CD14-positive monocyte (primary cell): ENCODE results near the gene DENND6A. TPM values are rescaled to one million over a fixed set of nuclear protein-coding genes. Genes with fewer than 3 reads are reported as not detected.

Experiments used
- DNase-seq, 3 donors: peaks; one replicate each; pipeline ENCODE4 v3.0.0-alpha.2; 2011 to 2022
- H2AFZ ChIP-seq: 2 replicates; pipeline ENCODE4 v1.6.0; 2012; ENCODE audit warnings: mild to moderate bottlenecking, low read depth, low read length, inconsistent platforms; ENCODE audit not compliant: insufficient read depth, poor library complexity, severe bottlenecking
- H3K27ac ChIP-seq, 2 donors: 1 replicate in 1 of 2; 2 replicates in 1 of 2; pipeline ENCODE4 v1.5.1; 2012 to 2013; ENCODE audit warnings: low read length in 2 of 2, control low read depth in 1 of 2, inconsistent platforms in 1 of 2, low read depth in 1 of 2, mild to moderate bottlenecking in 1 of 2
- H3K27me3 ChIP-seq, 2 donors: one replicate each; pipeline versions ENCODE4 v1.6.0 to v1.6.1; 2011 to 2013; ENCODE audit warnings: low read length in 2 of 2; ENCODE audit not compliant: control insufficient read depth in 2 of 2, insufficient read depth in 2 of 2
- H3K36me3 ChIP-seq, 2 donors: replicated peaks in 1 of 2; 1 replicate in 1 of 2; 2 replicates in 1 of 2; pipeline versions ENCODE4 v1.5.1 to v1.6.1; 2012 to 2013; ENCODE audit warnings: low read length in 2 of 2, control low read depth in 1 of 2, inconsistent platforms in 1 of 2, mild to moderate bottlenecking in 1 of 2; ENCODE audit not compliant: insufficient read depth in 2 of 2, control insufficient read depth in 1 of 2
- H3K4me1 ChIP-seq, 2 donors: 1 replicate in 1 of 2; 2 replicates in 1 of 2; pipeline versions ENCODE4 v1.5.1 to v1.6.1; 2012 to 2013; ENCODE audit warnings: low read length in 2 of 2, control low read depth in 1 of 2, inconsistent platforms in 1 of 2, mild to moderate bottlenecking in 1 of 2, moderate library complexity in 1 of 2; ENCODE audit not compliant: insufficient read depth in 2 of 2, control insufficient read depth in 1 of 2
- H3K4me2 ChIP-seq: replicated peaks from 2 replicates; pipeline ENCODE3; 2012; ENCODE audit warnings: low read length, moderate library complexity, mild to moderate bottlenecking; ENCODE audit not compliant: poor library complexity, severe bottlenecking; ENCODE audit errors: extremely low read depth
- H3K4me3 ChIP-seq, 3 experiments: fragments of 200-600 bp in 1 of 3; sonication (generic) in 1 of 3; replicated peaks in 1 of 3; 1 replicate in 2 of 3; 2 replicates in 1 of 3; pipeline ENCODE4 v1.5.1; 2011 to 2013; ENCODE audit warnings: low read length in 3 of 3, mild to moderate bottlenecking in 3 of 3, control low read depth in 2 of 3, low read depth in 2 of 3, inconsistent platforms in 1 of 3, moderate library complexity in 1 of 3
- H3K79me2 ChIP-seq: 2 replicates; pipeline ENCODE4 v1.6.0; 2012; ENCODE audit warnings: mild to moderate bottlenecking, control low read depth, inconsistent platforms, low read length, moderate library complexity; ENCODE audit not compliant: insufficient read depth
- H3K9ac ChIP-seq: 2 replicates; pipeline ENCODE4 v1.6.0; 2017; ENCODE audit warnings: low read length, mild to moderate bottlenecking; ENCODE audit not compliant: insufficient read depth, poor library complexity, severe bottlenecking
- H3K9me3 ChIP-seq, 2 donors: replicated peaks in 1 of 2; 1 replicate in 1 of 2; 2 replicates in 1 of 2; pipeline versions ENCODE4 v1.5.1 to v1.6.1; 2012 to 2013; ENCODE audit warnings: low read length in 2 of 2, control low read depth in 1 of 2; ENCODE audit not compliant: control insufficient read depth in 1 of 2, insufficient read depth in 1 of 2
- H4K20me1 ChIP-seq: 2 replicates; pipeline ENCODE4 v1.6.0; 2012; ENCODE audit warnings: mild to moderate bottlenecking, low read length, control low read depth, moderate library complexity; ENCODE audit not compliant: insufficient read depth
- H3K27ac Mint-ChIP-seq, 7 donors: one replicate each; pipeline ENCODE4 v1.8.0; 2020; ENCODE audit warnings: mild to moderate bottlenecking in 7 of 7, mixed read lengths in 7 of 7, moderate library complexity in 6 of 7, inconsistent platforms in 2 of 7
- H3K27me3 Mint-ChIP-seq, 3 donors: one replicate each; pipeline ENCODE4 v1.8.0; 2021 to 2022; ENCODE audit warnings: low read depth in 3 of 3, mild to moderate bottlenecking in 3 of 3, mixed read lengths in 3 of 3, moderate library complexity in 3 of 3, inconsistent platforms in 1 of 3
- H3K36me3 Mint-ChIP-seq, 2 donors: one replicate each; pipeline ENCODE4 v1.8.0; 2020; ENCODE audit warnings: mixed read lengths in 2 of 2, inconsistent platforms in 1 of 2, mild to moderate bottlenecking in 1 of 2
- H3K4me1 Mint-ChIP-seq: one replicate; pipeline ENCODE4 v1.8.0; 2020; ENCODE audit warnings: mild to moderate bottlenecking, mixed read lengths
- H3K4me3 Mint-ChIP-seq, 2 donors: one replicate each; pipeline ENCODE4 v1.8.0; 2020; ENCODE audit warnings: mild to moderate bottlenecking in 2 of 2, mixed read lengths in 2 of 2, moderate library complexity in 1 of 2
- H3K9me3 Mint-ChIP-seq, 7 donors: one replicate each; pipeline ENCODE4 v1.8.0; 2020 to 2022; ENCODE audit warnings: mixed read lengths in 7 of 7, mild to moderate bottlenecking in 6 of 7, moderate library complexity in 6 of 7, inconsistent platforms in 2 of 7
- WGBS: methylation state at CpG from one replicate; pipeline ENCODE4 v1.1.5; 2013; ENCODE audit warnings: missing lambda C conversion rate; ENCODE audit not compliant: insufficient coverage; 5-methylcytosine and 5-hydroxymethylcytosine counted together
- intact Hi-C, 2 donors: fragments of 100-400 bp; cut with micrococcal nuclease; formaldehyde crosslinking; loops; one replicate each; pipeline versions ENCODE4 v1.15.0 to v1.15.1; 2023
- polyA plus RNA-seq, 3 donors: library from polyadenylated mRNA; depleted of rRNA in 1 of 3; unstranded in 2 of 3; stranded (reverse) in 1 of 3; fragments of 300-500 nt in 2 of 3; fragments of >200 nt in 1 of 3; fragmentation: Illumina TruSeq in 2 of 3; gene quantifications; 1 replicate in 2 of 3; 2 replicates in 1 of 3; pipeline ENCODE4 v1.2.3, GENCODE V29; 2012 to 2021
- TF ChIP-seq, protein P1 (sequence below): fragments of 200-600 bp; IDR thresholded peaks from one replicate; pipeline ENCODE4 v1.8.0; 2022; ENCODE audit warnings: antibody characterized with exemption, mild to moderate bottlenecking

Gene DENND6A
- polyA plus RNA-seq, 3 donors, result 10.8 to 20.8 (median 15.4) TPM

DNA sequence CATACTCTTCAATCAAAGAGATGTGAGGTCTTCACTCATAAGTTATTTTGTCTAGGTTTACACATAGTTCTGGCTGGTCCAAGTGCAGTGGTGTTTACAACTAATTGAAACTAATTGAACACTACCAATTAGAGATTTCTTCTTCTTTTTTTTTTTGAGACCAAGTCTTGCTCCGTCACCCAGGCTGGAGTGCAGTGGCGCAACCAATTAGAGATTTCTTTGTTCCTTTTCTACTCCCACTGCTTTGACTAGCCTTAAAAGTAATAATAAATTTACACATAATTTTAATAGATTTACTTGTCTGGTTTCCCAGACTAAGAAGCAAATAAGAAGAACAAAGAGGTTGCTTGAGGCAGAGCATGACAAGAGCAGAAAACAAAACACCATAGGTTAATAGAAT lies 6.7 kb upstream of the DENND6A start:
- Histone ChIP-seq H2AFZ (no peak overlapping the region), H3K79me2 (no peaks in the 10 kb centered on the region), H3K27ac (no peak overlapping the region), H3K4me2 (no peak overlapping the region), H3K4me1 (no peaks in the 10 kb centered on the region), H3K36me3 (no peaks in the 10 kb centered on the region), H3K9me3 (no peaks in the 10 kb centered on the region), H3K4me3 (no peak overlapping the region), H4K20me1 (no peaks in the 10 kb centered on the region), H3K9ac (no peak overlapping the region), H3K27me3 (no peaks in the 10 kb centered on the region)
- intact Hi-C loops, result loop anchor here in 1 of 2 donors (10.0 kb wide), 1 partner anchor 105 kb away; the partner anchor contains the start of gene ARF4
- H3K4me1 Mint-ChIP-seq, result peaks cover 8% of the 10 kb centered on the region
- no peak for DNase-seq
- TF ChIP-seq, protein P1, sequence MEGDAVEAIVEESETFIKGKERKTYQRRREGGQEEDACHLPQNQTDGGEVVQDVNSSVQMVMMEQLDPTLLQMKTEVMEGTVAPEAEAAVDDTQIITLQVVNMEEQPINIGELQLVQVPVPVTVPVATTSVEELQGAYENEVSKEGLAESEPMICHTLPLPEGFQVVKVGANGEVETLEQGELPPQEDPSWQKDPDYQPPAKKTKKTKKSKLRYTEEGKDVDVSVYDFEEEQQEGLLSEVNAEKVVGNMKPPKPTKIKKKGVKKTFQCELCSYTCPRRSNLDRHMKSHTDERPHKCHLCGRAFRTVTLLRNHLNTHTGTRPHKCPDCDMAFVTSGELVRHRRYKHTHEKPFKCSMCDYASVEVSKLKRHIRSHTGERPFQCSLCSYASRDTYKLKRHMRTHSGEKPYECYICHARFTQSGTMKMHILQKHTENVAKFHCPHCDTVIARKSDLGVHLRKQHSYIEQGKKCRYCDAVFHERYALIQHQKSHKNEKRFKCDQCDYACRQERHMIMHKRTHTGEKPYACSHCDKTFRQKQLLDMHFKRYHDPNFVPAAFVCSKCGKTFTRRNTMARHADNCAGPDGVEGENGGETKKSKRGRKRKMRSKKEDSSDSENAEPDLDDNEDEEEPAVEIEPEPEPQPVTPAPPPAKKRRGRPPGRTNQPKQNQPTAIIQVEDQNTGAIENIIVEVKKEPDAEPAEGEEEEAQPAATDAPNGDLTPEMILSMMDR, result no peak
- H3K9me3 Mint-ChIP-seq, result no peaks in the 10 kb centered on the region
- H3K27ac Mint-ChIP-seq, result no peak overlapping the region
- H3K27me3 Mint-ChIP-seq, result peaks cover 0 to 2% (median 0%) of the 10 kb centered on the region in 3 donors
- H3K4me3 Mint-ChIP-seq, result no peak overlapping the region
- no peaks in the 10 kb centered on the region for H3K36me3 Mint-ChIP-seq
- WGBS, result no CpG with 5 or more reads among the region's 2 CpGs

DNA sequence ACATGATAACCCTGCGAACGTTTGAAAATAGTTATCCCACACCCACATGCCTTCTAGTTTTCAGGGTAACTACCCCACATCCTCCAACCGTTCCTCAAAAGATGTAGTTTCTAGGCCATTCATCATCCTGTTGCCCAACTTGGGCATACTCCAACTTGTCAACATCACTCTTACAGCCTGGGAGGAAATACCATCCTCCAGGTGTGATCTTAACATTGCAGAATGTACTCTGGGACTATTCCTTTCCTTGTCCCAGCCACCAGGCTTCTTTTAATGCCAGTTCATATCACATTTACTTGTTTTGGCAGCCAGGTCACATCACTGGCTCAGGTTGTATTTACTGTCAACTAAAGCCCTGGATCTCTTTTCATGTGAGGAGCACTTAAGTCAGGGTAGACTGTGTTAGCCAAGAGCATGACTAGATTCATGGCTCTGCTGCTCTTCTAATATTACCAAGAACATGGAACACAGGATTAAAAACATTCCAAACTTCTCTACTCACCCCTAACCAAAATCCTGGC lies 4.0 kb upstream of the DENND6A start:
- no peak overlapping the region for H3K4me3 ChIP-seq
- H3K9me3 ChIP-seq, result no peaks in the 10 kb centered on the region
- no peaks in the 10 kb centered on the region for H3K36me3 ChIP-seq
- DNase-seq, result peak in 1 of 3 donors; percentile 40
- Mint-ChIP-seq H3K36me3 (no peaks in the 10 kb centered on the region), H3K4me1 (peaks cover 8% of the 10 kb centered on the region), H3K9me3 (no peaks in the 10 kb centered on the region), H3K27ac (peak overlapping the region in 1 of 7 donors; percentile 3), H3K4me3 (no peak overlapping the region), H3K27me3 (peaks cover 0 to 2% (median 0%) of the 10 kb centered on the region in 3 donors)
- H2AFZ ChIP-seq, result peak overlapping the region; percentile 43
- peaks cover 4% of the 10 kb centered on the region for H3K79me2 ChIP-seq
- H3K4me2 ChIP-seq, result no peak overlapping the region
- no peaks in the 10 kb centered on the region for H4K20me1 ChIP-seq
- peaks cover 5 to 13% of the 10 kb centered on the region in 2 donors for H3K4me1 ChIP-seq
- H3K27ac ChIP-seq, result no peak overlapping the region
- WGBS, result 0% methylated on average over 3 of the region's 3 CpGs
- TF ChIP-seq, protein P1, result no peak
- H3K27me3 ChIP-seq, result no peaks in the 10 kb centered on the region
- intact Hi-C loops, result loop anchor here in 1 of 2 donors (10.0 kb wide), 1 partner anchor 102 kb away; the partner anchor contains the start of gene ARF4
- H3K9ac ChIP-seq, result no peak overlapping the region
